ENCODE results near the gene STK39. TPM values are rescaled to one million over a fixed set of nuclear protein-coding genes. Genes with fewer than 3 reads are reported as not detected.

Gene STK39
- total RNA-seq, 1 experiment from 2014 or later = 18.3 TPM

Other genes with a start within 250 kb of the STK39 start
- gene CERS6, start 208.7 kb upstream of the STK39 start, total RNA-seq (2014; rRNA removed; shearing (Covaris generic)) = 33.0 and 43.7 TPM in 2 replicates

Data from SJSA1 (cell line).